Keratinocyte (primary cell): ENCODE measurements around the gene MFRP.

Experiments
- EZH2 ChIP-seq: IDR thresholded peaks from one replicate; pipeline ENCODE4 v1.6.1; 2012; ENCODE audit warnings: inconsistent platforms, mild to moderate bottlenecking, low read length, moderate library complexity
- TF ChIP-seq, protein P1 (sequence below), 3 experiments: IDR thresholded peaks in 1 of 3; conservative IDR thresholded peaks in 1 of 3; optimal IDR thresholded peaks in 1 of 3; 2 replicates in 2 of 3; 3 replicates in 1 of 3; pipeline versions ENCODE3 to v1.5.1; 2011; ENCODE audit warnings: low read length in 3 of 3, mild to moderate bottlenecking in 3 of 3, moderate library complexity in 2 of 3, control low read depth in 1 of 3, inconsistent platforms in 1 of 3; ENCODE audit not compliant: insufficient read depth in 2 of 3; ENCODE audit errors: extremely low read depth in 1 of 3

DNA sequence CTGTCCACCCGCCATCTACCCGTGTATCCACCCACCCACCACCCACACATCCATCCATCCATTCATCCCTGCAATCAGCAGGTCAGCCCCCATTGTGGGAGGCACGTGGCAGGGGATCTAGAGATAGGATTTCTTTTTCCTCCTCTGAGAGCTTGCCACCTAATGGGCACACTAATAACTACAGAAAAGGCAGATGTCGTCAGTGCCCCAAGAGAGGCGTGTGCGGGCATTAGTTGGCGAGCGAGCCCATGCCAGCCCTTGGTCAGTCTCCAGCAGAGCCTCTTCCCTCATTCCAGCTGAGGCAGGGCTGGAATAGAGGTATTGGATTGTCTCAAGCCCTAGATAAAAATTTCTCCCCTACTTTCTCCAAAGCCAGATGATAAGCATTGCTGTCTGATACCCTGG lies 25.3 kb upstream of the MFRP start:
- TF ChIP-seq, protein P1, sequence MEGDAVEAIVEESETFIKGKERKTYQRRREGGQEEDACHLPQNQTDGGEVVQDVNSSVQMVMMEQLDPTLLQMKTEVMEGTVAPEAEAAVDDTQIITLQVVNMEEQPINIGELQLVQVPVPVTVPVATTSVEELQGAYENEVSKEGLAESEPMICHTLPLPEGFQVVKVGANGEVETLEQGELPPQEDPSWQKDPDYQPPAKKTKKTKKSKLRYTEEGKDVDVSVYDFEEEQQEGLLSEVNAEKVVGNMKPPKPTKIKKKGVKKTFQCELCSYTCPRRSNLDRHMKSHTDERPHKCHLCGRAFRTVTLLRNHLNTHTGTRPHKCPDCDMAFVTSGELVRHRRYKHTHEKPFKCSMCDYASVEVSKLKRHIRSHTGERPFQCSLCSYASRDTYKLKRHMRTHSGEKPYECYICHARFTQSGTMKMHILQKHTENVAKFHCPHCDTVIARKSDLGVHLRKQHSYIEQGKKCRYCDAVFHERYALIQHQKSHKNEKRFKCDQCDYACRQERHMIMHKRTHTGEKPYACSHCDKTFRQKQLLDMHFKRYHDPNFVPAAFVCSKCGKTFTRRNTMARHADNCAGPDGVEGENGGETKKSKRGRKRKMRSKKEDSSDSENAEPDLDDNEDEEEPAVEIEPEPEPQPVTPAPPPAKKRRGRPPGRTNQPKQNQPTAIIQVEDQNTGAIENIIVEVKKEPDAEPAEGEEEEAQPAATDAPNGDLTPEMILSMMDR (optimal IDR thresholded peaks at IDR 0.05 in 1 of 3, IDR thresholded peaks at IDR 0.05 in 1 of 3, conservative IDR thresholded peaks at IDR 0.05 in 1 of 3; ENCODE audit: extremely low read depth in 1 of 3, insufficient read depth in 2 of 3, low read length in 3 of 3), result peak; percentile 45 to 53 (median 47)
- no peak for TF ChIP-seq EZH2
